GM12864 (cell line): ENCODE data around the gene SLC25A33.

Experiments used
- DNase-seq: peaks from one replicate; pipeline ENCODE4 v3.0.0-alpha.2; 2011; ENCODE audit warnings: low read depth
- H3K4me3 ChIP-seq: 2 replicates; pipeline ENCODE4 v1.5.1; 2011; ENCODE audit warnings: mild to moderate bottlenecking, low read depth, low read length, control low read depth
- TF ChIP-seq, protein P1 (sequence below): IDR thresholded peaks from 2 replicates; pipeline ENCODE4 v1.5.1; 2011; ENCODE audit warnings: low read depth, mild to moderate bottlenecking, moderate library complexity, low read length, control low read depth, inconsistent platforms; ENCODE audit errors: missing control alignments

Gene SLC25A33

DNA sequence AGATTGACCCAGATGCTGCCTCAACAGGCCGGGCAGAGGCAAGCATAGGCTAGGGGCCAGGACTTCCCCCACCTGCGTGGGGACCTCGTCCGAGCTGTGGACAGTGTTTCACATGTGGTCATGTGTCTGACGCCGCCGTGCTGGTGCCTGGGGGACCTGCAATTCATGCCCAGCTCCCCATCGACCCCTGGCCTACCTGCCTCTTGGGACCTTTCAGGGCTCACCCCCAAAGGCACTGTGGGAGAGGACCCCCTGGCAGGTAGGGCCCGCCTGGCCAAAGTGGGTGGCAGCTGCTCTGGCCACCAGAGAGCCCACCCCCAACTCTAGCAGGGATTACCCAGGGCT is 53.9 kb downstream of the SLC25A33 start:
- no peak for DNase-seq
- no peak overlapping the region for H3K4me3 ChIP-seq
- TF ChIP-seq, protein P1, sequence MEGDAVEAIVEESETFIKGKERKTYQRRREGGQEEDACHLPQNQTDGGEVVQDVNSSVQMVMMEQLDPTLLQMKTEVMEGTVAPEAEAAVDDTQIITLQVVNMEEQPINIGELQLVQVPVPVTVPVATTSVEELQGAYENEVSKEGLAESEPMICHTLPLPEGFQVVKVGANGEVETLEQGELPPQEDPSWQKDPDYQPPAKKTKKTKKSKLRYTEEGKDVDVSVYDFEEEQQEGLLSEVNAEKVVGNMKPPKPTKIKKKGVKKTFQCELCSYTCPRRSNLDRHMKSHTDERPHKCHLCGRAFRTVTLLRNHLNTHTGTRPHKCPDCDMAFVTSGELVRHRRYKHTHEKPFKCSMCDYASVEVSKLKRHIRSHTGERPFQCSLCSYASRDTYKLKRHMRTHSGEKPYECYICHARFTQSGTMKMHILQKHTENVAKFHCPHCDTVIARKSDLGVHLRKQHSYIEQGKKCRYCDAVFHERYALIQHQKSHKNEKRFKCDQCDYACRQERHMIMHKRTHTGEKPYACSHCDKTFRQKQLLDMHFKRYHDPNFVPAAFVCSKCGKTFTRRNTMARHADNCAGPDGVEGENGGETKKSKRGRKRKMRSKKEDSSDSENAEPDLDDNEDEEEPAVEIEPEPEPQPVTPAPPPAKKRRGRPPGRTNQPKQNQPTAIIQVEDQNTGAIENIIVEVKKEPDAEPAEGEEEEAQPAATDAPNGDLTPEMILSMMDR: no peak

DNA sequence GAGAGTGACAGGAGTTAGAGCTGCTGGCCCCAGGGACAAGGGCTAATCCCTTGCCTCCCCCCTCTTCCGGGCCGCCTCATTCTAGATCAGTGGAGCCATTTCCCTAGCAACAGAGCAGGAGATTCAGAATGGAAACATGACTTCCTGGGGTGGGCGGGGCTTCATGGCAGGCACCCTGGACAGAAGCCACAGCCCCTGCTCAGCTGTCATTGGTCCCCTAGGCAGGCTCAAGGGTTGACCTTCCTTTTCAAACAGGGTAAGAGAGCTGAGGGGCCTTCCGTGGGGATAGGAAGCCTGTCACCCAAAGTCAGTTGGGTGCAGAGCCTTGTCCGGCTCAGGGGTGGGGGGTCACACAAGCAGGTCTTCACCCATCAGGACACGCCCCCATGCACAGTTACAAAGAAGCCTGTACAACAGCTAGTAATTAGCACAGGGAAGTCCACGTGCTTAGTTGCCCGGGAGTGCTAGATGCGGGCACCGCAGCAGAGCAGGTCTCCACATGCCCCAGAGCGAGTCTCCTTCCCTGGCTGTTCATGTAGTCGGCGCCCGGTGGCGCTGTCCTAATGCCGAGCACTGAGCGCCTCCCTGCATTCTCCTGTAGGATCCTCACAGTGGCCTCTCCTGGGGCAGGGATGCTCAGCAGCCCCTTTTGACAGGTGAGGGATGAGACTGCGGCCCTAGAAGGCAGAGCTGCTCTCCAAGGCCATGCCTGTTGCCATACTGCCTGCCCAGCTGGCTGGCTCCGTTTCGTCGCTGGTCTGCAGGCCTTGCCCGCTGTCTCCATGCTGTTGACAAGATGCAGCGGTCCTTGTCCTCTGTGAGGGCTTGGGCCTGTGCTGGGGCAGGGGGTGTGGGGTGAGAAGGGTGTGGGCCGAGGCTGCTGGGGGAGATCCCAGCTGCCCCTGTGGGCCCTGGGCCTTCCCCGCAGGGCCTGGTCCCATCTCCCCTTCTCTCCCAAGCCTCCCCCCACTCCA is 54.5 kb downstream of the SLC25A33 start:
- peak; percentile 33 for DNase-seq
- H3K4me3 ChIP-seq: no peak overlapping the region
- TF ChIP-seq, protein P1: no peak

DNA sequence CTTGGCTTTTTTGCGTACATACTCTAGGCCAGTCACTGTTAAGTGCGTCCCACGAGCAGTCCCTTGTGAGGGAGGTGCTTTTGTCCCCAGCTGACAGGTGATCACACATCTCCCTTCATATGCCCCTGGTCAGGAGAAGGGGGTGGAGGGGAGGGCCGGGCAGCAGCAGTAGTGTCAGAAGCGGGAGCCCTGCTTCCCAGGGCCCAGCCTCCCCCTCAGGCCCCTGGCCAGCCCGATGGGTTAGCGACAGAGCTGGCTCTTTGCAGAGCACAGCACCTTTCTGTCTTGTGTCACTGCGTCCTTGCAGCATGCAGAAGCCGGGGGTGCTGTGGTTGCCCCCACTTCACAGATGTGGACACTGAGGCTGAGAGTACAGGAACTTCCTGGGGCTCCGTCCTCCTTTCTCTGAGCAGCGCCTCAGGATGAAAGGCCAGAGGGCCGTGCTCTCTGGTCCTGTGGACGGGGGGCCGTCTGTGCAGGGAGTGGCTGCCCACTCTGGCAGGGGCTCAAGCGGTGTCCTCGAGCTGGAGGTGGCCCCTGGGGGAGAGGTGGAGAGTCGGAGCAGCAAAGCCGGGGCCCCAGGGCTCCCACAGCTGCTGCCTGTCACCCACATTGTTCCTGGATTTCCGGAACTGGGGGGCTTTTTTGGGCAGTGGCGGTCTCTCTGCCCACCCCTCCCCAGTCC is 55.3 kb downstream of the SLC25A33 start:
- no peak overlapping the region for H3K4me3 ChIP-seq
- DNase-seq: no peak
- TF ChIP-seq, protein P1: no peak

DNA sequence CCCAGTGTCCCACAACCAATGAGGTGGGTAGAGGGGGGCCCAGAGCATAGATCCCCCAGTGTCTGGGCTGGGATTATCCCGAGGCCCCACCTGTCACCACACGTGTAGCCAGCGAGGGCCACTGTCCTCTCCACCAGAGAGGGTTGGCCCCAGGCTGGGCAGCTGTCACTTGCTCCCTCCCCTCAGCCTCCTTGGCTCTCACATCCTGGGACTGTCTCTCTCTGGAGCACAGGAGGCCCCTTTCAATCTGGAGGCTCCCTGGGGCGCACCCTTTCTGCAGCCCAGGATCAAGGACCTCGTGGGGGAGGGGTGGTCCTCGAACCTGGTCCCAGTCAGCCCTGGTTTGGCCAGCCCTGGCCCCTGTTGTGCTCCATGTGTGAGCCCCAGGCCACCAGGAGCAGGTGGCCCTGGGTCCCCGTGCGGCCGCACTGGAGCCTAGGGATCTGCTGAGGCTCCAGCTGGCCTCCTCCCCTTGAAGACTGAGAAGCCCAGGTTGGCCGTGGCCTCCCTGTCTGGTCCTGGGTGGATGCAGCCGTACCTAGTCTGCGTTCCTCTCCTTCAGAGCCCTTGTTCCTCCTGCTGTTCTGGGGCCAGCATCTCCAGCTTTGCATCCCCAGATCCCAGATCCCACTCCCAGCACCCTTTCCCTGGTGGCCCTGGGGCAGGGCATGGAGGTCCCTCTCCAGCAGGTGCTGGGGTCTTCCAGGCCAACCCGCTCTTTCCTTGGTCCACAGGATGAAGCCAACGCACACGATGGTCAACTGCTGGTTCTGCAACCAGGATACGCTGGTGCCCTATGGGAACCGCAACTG is 56.1 kb downstream of the SLC25A33 start:
- no peak overlapping the region for H3K4me3 ChIP-seq
- DNase-seq: no peak
- TF ChIP-seq, protein P1: no peak

DNA sequence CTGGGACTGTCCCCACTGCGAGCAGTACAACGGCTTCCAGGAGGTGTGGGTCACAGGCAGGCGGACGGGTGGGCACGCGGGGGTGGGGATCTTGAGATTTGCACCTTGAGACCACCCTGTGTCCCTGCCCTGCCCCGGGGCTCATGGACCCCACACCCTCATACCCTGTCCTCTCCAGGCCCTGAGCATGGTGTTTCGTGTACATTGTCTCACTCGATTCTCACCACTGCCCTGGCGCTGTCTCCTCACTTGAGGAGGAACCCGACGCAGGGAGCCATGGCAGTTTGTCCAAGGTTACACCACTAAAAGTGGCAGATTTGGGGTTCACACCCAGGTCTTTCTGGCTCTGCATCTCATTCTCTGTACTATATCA is 56.7 kb downstream of the SLC25A33 start:
- DNase-seq: no peak
- H3K4me3 ChIP-seq: no peak overlapping the region
- TF ChIP-seq, protein P1: no peak

DNA sequence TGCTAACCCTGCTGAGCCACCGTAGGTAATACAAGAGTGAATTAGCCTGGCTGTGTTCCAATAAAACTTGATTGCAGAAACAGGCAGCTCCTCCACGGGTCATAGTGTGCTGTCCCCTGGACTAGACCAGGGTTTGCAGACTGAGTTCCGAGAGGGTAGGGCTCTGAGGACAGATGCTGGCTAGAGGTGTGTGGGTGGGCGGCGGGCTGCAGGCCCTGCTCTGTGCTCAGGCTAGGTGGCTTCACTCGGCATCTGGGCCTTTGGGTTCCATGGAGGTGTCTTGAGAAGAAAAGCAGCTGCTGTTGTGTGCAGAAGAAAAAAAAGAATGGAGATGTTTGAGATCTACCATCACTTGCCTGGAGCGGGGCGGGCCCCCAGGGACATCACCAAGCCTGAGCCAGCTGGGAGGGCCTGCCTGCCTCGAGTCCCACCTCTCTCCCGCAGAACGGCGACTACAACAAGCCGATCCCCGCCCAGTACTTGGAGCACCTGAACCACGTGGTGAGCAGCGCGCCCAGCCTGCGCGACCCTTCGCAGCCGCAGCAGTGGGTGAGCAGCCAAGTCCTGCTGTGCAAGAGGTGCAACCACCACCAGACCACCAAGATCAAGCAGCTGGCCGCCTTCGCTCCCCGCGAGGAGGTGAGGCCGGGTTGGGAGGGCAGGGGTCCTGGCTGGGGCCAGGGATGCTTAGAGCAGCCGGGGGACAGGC is 57.3 kb downstream of the SLC25A33 start:
- TF ChIP-seq, protein P1: no peak
- DNase-seq: no peak
- H3K4me3 ChIP-seq: no peak overlapping the region
